ENCODE measurements around the gene RTL1.

The RTL1 gene

DNA sequence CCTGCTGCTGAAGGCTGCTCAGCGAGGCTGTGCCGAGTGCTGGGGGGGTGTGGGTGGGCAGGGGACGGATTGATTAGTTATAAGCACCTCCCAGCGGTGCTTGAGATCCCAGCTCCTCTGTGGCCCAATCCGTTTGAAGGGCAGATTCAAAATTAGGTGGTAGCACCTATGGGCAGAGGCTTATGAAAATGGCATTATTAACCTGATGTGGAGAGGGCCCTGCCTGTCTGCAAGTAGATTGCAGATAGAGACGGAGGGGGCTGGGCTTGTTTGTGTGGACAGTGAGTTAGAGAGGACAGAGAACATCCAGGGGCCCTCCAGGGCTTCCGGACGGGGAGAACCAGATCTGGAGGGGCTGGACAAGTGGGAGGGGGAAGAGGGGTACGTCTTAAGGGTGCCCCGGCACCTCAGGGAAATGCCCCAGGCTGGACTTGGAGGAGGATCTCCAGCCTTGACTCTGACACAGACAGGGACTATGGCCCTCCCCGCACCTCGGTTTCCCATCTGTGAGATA lies at the start of gene RTL1:
Gene RTL1 (minus strand): TSS at position 51 of the 514 bp plus-strand sequence. CDS start 18,934 bp downstream, outside the sequence.
- no peak for DNase-seq

GRCh38 chr14:100950024-100950423 lies 46.5 kb upstream of the RTL1 start:
- DNase-seq, result no peak

DNA sequence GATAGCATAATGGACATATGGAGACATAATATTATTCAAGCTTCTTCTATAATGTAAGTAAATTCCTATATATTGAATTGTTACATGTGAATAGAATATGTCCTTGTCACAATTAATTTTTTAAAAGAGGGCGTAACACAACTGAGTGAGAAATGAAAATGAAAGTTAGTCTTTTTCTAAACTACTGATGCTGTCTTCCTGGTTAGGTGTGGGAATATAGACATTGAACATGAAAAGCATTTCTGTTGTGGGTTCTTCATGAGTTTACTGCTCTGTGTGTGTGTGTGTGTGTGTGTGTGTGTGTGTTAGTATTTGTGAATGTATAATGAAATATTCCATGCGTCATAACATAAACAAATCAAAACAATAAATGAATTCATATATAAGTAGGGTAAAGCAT lies 40.5 kb upstream of the RTL1 start:
- DNase-seq, result no peak

DNA sequence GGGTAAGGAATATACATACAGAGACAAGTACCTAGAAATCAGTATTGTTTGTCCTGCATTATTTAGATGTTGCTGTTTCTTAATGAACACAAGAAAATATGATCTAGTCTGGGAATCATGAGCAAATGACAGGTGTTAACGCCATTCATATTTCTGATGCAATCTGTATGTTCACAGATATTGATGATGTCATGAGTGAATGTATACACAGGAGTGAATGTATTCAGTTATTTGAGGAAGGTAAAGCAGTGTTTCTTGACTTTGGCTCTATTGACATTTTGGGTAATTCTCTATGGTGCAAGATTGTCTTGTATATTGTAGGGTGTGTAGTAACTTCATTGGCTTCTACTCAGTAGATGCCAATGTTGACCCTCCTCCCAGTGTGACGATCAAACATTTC lies 26.7 kb upstream of the RTL1 start:
- no peak for DNase-seq

DNA sequence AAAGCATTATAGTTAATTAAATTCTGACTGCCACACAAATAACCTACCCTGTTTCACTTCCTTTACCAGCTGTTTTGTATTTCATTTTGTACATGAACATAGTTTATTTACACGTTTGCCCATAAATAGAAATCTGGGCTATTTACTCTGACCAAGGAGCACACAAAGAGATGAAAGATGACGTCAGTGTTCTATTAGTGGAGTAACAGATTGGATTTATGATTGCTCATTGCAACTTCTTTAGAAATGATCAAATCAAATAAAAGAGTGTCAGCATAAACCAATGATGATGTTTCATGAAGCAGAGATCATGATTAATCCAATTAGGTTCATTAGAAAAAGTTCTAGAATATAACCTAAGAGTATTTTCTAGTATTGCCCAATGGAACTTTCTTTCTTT lies 12.0 kb upstream of the RTL1 start:
- no peak for DNase-seq

GRCh38 chr14:100914597-100915021 lies 11.1 kb upstream of the RTL1 start:
- no peak for DNase-seq

DNA sequence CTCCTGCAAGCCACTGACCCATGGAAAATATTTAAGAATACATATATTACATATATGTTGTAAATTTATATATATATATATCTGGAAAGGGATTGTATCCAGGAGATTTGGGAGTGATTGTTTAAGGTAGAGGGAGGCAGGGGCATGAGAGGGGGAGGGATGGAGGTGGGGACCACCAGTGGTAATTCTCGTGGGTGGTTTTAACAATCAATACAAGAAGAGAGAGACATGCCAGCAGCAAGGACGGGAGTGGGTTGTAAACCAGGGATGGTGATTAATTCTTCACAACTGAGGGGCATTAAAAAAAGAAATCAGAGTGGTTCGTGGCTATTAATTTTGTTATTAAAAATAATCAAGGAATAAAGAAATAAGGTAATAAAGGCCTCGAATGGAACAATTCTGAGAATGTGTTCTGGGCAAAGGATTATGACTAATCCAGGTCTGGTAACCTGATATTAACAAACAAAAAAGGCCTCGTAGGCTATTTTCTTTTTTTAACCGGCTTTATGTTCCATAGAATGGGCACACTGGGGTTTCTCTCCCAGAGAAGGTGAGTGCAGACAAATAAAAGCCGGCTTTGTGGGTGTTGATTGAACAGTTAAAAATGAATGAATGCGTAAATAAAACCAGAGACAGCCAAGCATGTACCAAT lies 8.3 kb upstream of the RTL1 start:
- DNase-seq, result no peak

DNA sequence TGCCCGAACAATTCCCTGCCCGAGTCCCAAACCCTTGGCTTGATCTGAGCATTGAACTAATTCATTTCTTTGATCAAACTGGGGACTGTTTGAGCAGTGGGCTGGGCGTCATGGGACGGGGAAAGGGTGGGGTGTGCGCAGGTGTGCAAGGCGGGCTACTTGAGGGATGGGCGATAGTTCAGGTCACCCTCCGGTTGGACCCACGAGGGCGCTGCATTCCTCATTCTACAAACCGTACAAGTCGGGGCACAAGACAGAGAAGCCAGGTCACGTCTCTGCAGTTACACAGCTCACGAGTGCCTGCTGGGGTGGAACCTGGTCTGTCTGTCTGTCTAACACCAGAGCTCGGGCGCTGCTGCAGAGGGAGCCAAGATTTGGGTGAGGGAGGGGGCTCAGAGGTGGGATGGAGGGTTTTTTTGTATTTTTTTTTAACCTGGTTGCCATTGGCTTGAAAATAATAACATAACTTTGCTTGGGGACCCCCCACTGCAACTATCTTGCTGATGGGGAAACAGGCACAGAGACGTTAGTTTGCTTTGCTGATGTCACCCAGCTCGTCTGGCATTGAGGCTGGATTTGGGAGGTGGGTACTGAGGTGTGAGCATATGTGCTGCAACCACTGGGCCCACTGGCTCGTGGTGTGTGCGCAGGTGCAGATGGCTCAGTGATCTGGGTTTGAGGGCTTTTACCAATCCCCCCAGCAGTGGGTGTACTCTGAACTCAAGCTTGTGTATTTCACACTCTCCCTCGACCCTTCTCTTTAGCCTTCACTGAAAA lies 7.6 kb upstream of the RTL1 start:
- no peak for DNase-seq

- no peak for DNase-seq
These were observed 5.9 kb upstream of the RTL1 start for GRCh38 chr14:100909439-100909838.

DNA sequence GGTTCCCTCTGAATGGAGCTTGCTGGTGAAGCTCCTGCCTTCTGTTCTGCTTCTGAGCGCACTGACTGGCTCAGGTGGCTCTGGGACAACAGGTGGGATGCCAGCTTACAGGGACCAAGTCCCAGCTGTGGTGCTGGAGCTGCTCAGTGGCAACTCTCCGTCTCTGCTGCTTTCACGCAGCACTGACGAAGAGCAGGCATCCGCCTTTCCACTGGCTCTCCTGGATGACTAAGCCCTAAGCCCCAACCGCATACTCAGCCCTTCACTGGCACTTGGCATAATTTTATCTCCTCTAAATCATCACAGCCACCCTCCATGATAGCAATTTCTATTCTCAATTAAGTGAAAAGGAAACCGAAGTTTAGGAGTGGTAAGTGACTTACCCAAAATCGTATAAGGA lies 3.7 kb upstream of the RTL1 start:
- no peak for DNase-seq

- no peak for DNase-seq
These were observed 2.9 kb upstream of the RTL1 start for GRCh38 chr14:100906420-100906819.

- DNase-seq, result no peak
These were observed 1.6 kb upstream of the RTL1 start for GRCh38 chr14:100905166-100905565.

GRCh38 chr14:100904307-100905087 lies 975 bp upstream of the RTL1 start:
- DNase-seq, result no peak

DNA sequence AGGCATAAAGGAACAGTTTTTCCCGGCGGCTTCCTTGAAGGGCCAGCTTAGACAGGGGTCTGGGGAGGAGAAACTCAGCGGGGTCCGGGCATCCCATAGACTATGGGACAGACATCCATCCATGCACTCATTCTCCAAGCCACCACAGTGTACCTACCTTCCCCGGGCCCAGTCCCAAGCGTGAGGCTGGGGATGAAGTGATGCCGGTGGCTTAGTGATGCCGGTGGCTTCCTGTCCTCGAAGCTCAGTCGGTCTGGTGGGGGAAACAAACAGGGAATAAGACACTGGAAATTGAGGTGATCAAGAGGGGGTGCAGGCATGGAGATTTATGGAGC lies 421 bp downstream of the RTL1 start:
- no peak for DNase-seq

DNA sequence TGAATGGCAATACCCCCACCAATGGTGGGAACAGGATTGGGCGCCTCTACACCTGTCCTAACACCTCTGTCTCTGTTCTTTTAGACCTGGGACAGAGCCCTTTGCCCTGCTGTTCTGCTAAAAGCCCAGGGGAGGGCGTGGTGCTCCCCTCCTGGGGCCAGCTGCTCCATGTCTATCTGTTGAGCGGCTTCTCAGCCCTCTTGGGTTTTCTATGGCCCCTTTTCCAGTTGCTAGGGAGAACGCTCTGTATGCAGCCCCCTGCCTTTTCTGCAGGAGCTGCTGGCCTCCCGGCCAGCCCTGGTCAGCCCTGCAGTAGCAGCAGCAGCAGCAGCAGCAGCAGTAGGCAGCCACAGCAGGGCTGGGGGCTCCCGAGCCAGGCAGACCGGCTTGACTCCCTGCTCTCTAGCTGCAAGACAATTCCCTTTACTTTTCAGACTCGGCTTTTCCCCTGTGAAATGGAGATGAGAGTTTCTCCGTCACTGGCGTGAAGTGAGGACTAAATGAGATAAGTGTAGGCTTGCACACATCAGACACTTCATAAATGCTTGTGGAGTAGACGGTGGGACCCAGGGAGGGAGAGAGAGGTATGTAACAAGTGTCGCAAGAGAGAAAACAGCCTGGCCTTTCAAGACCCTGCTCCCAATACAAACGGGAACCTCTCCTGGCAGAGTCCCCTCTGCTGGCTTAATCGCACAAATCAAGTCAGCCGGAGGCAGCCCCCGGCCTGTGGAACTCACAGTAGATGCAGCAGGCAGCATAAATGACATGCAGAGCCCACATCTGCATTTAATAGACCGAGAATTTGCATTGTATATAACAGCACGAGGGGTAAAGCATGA lies 1.0 kb downstream of the RTL1 start:
- no peak for DNase-seq

GRCh38 chr14:100901391-100902183 lies 1.9 kb downstream of the RTL1 start:
- DNase-seq, result no peak

GRCh38 chr14:100900837-100901390 lies 2.6 kb downstream of the RTL1 start:
- DNase-seq, result no peak

GRCh38 chr14:100899884-100900771 lies 3.4 kb downstream of the RTL1 start:
- DNase-seq, result no peak

GRCh38 chr14:100898935-100899883 lies 4.3 kb downstream of the RTL1 start:
- DNase-seq, result no peak

All from stimulated activated CD4-positive, alpha-beta T cell treated with anti-CD3 and anti-CD28 coated beads, Interleukin-12 subunit alpha, Interleukin-12 subunit beta, amount 100 ng/mL, for 4 hours (primary cell).